H9 (cell line): ENCODE measurements around the gene C1QL4. TPM values are rescaled to one million over a fixed set of nuclear protein-coding genes. Genes with fewer than 3 reads are reported as not detected.
A peak's percentile ranks its signal among the peaks of the same experiment; 100 is the strongest.

Source experiments
- DNase-seq: peaks from one replicate; pipeline ENCODE4 v3.0.0-alpha.2; 2017
- H2AFZ ChIP-seq: one replicate; pipeline ENCODE4 v1.6.1; 2013; ENCODE audit warnings: mild to moderate bottlenecking, low read length, control low read depth, moderate library complexity
- H2AK5ac ChIP-seq: 2 replicates; pipeline ENCODE4 v1.6.1; 2013; ENCODE audit warnings: low read length, control low read depth, mixed read lengths; ENCODE audit not compliant: insufficient read length
- H2BK120ac ChIP-seq: one replicate; pipeline ENCODE4 v1.6.1; 2013; ENCODE audit warnings: low read depth, mild to moderate bottlenecking, low read length, control low read depth, inconsistent platforms; ENCODE audit not compliant: poor library complexity, severe bottlenecking
- H2BK12ac ChIP-seq: 2 replicates; pipeline ENCODE4 v1.6.1; 2013; ENCODE audit warnings: low read length, control low read depth, mixed read lengths, low read depth; ENCODE audit not compliant: insufficient read length
- H2BK15ac ChIP-seq: 2 replicates; pipeline ENCODE4 v1.6.1; 2013; ENCODE audit warnings: low read depth, low read length, control low read depth
- H2BK20ac ChIP-seq: one replicate; pipeline ENCODE4 v1.6.1; 2013; ENCODE audit warnings: low read depth, mild to moderate bottlenecking, low read length, control low read depth, inconsistent platforms; ENCODE audit not compliant: poor library complexity, severe bottlenecking
- H2BK5ac ChIP-seq: 2 replicates; pipeline ENCODE4 v1.6.1; 2013; ENCODE audit warnings: low read length, control low read depth, mixed read lengths; ENCODE audit not compliant: insufficient read length
- H3K14ac ChIP-seq: 2 replicates; pipeline ENCODE4 v1.6.1; 2013; ENCODE audit warnings: low read length, control low read depth; ENCODE audit not compliant: insufficient read depth
- H3K18ac ChIP-seq: 2 replicates; pipeline ENCODE4 v1.6.1; 2013; ENCODE audit warnings: low read depth, mild to moderate bottlenecking, mixed read lengths, low read length, control low read depth; ENCODE audit not compliant: insufficient read length
- H3K23ac ChIP-seq: 2 replicates; pipeline ENCODE4 v1.6.1; 2013; ENCODE audit warnings: low read length, control low read depth, mixed read lengths, low read depth; ENCODE audit not compliant: insufficient read length
- H3K23me2 ChIP-seq: 2 replicates; pipeline ENCODE4 v1.6.1; 2013; ENCODE audit warnings: low read depth, mild to moderate bottlenecking, mixed read lengths, low read length, control low read depth; ENCODE audit not compliant: insufficient read length, poor library complexity, severe bottlenecking
- H3K27ac ChIP-seq: 2 replicates; pipeline ENCODE4 v1.5.1; 2013; ENCODE audit warnings: low read length, control low read depth, mixed read lengths, low read depth; ENCODE audit not compliant: insufficient read length
- H3K27me3 ChIP-seq: 2 replicates; pipeline ENCODE4 v1.6.1; 2013; ENCODE audit warnings: low read length, control low read depth, inconsistent platforms; ENCODE audit not compliant: insufficient read depth
- H3K4ac ChIP-seq: 2 replicates; pipeline ENCODE4 v1.6.1; 2013; ENCODE audit warnings: low read depth, mild to moderate bottlenecking, control low read depth, inconsistent platforms, low read length, moderate library complexity
- H3K4me1 ChIP-seq: 2 replicates; pipeline ENCODE4 v1.6.1; 2013; ENCODE audit warnings: low read length, control low read depth, inconsistent platforms; ENCODE audit not compliant: insufficient read depth
- H3K4me2 ChIP-seq: 2 replicates; pipeline ENCODE4 v1.6.1; 2013; ENCODE audit warnings: low read length, control low read depth, mixed read lengths; ENCODE audit not compliant: insufficient read length, insufficient read depth
- H3K56ac ChIP-seq: 2 replicates; pipeline ENCODE4 v1.6.1; 2013; ENCODE audit warnings: low read depth, mild to moderate bottlenecking, mixed read lengths, low read length, control low read depth; ENCODE audit not compliant: insufficient read length
- H3K79me1 ChIP-seq: 2 replicates; pipeline ENCODE4 v1.6.1; 2013; ENCODE audit warnings: low read depth, mild to moderate bottlenecking, moderate library complexity, low read length, control low read depth, inconsistent platforms; ENCODE audit not compliant: insufficient read depth, poor library complexity, severe bottlenecking
- H3K79me2 ChIP-seq: 2 replicates; pipeline ENCODE4 v1.6.1; 2013; ENCODE audit warnings: low read length, control low read depth, inconsistent platforms; ENCODE audit not compliant: insufficient read depth
- H3K9ac ChIP-seq: 2 replicates; pipeline ENCODE4 v1.6.1; 2013; ENCODE audit warnings: low read length, control low read depth, mixed read lengths; ENCODE audit not compliant: insufficient read length; ENCODE audit errors: extremely low read depth
- H3K9me3 ChIP-seq: one replicate; pipeline ENCODE4 v1.6.1; 2013; ENCODE audit warnings: low read depth, low read length, inconsistent platforms; ENCODE audit not compliant: control insufficient read depth
- H3T11ph ChIP-seq: one replicate; pipeline ENCODE4 v1.6.1; 2013; ENCODE audit warnings: mild to moderate bottlenecking, low read length, control low read depth, inconsistent platforms
- H4K20me1 ChIP-seq: one replicate; pipeline ENCODE4 v1.6.1; 2013; ENCODE audit not compliant: control insufficient read depth, insufficient read length, insufficient read depth
- H4K5ac ChIP-seq: 2 replicates; pipeline ENCODE4 v1.6.1; 2013; ENCODE audit warnings: low read depth, mild to moderate bottlenecking, mixed read lengths, low read length, control low read depth; ENCODE audit not compliant: insufficient read length
- H4K8ac ChIP-seq: replicated peaks from 2 replicates; pipeline ENCODE4 v1.6.1; 2013; ENCODE audit warnings: low read length, control low read depth, mixed read lengths, low read depth; ENCODE audit not compliant: insufficient read length
- H4K91ac ChIP-seq: 2 replicates; pipeline ENCODE4 v1.6.1; 2013; ENCODE audit warnings: low read depth, mild to moderate bottlenecking, moderate library complexity, mixed read lengths, low read length, control low read depth; ENCODE audit not compliant: insufficient read length
- H3K27ac Mint-ChIP-seq, 3 experiments: 2 replicates in 2 of 3; 3 replicates in 1 of 3; pipeline ENCODE4 v1.8.0; 2020 to 2021; ENCODE audit warnings: mixed read lengths in 3 of 3, mild to moderate bottlenecking in 1 of 3, moderate library complexity in 1 of 3
- H3K27me3 Mint-ChIP-seq: 2 replicates; pipeline ENCODE4 v1.8.0; 2021; ENCODE audit warnings: low read depth, mild to moderate bottlenecking, moderate library complexity, mixed read lengths
- H3K36me3 Mint-ChIP-seq, 3 experiments: 2 replicates in 2 of 3; 3 replicates in 1 of 3; pipeline ENCODE4 v1.8.0; 2020 to 2021; ENCODE audit warnings: low read depth in 3 of 3, mixed read lengths in 3 of 3; ENCODE audit not compliant: insufficient read depth in 1 of 3
- H3K4me1 Mint-ChIP-seq, 2 experiments: 2 replicates each; pipeline ENCODE4 v1.8.0; 2020; ENCODE audit warnings: mixed read lengths in 2 of 2
- H3K4me3 Mint-ChIP-seq, 2 experiments: 2 replicates in 1 of 2; 3 replicates in 1 of 2; pipeline ENCODE4 v1.8.0; 2020 to 2021; ENCODE audit warnings: mild to moderate bottlenecking in 2 of 2, mixed read lengths in 2 of 2, moderate library complexity in 1 of 2
- H3K9me3 Mint-ChIP-seq, 2 experiments: 2 replicates in 1 of 2; 3 replicates in 1 of 2; pipeline ENCODE4 v1.8.0; 2020; ENCODE audit warnings: mild to moderate bottlenecking in 2 of 2, mixed read lengths in 2 of 2, moderate library complexity in 1 of 2
- WGBS: extraction: QIAGEN DNeasy Blood & Tissue Kit; methylation state at CpG from one replicate; pipeline ENCODE4 v1.1.7; 2013; ENCODE audit warnings: missing lambda C conversion rate, low lambda C conversion rate, mixed read lengths; ENCODE audit not compliant: insufficient read length; ENCODE audit errors: extremely low coverage; 5-methylcytosine and 5-hydroxymethylcytosine counted together
- total RNA-seq: library from RNA; stranded (reverse); gene quantifications from 2 replicates; pipeline ENCODE4 v1.2.1, GENCODE V29; 2021
- TF ChIP-seq, protein P1 (sequence below): fragments of 200-600 bp; sonication (generic); conservative IDR thresholded peaks from 3 replicates; pipeline ENCODE4 v1.8.0; 2021; ENCODE audit warnings: antibody characterized with exemption, mild to moderate bottlenecking

Gene C1QL4
- total RNA-seq, 1 experiment from 2014 or later, result 1.9 TPM

DNA sequence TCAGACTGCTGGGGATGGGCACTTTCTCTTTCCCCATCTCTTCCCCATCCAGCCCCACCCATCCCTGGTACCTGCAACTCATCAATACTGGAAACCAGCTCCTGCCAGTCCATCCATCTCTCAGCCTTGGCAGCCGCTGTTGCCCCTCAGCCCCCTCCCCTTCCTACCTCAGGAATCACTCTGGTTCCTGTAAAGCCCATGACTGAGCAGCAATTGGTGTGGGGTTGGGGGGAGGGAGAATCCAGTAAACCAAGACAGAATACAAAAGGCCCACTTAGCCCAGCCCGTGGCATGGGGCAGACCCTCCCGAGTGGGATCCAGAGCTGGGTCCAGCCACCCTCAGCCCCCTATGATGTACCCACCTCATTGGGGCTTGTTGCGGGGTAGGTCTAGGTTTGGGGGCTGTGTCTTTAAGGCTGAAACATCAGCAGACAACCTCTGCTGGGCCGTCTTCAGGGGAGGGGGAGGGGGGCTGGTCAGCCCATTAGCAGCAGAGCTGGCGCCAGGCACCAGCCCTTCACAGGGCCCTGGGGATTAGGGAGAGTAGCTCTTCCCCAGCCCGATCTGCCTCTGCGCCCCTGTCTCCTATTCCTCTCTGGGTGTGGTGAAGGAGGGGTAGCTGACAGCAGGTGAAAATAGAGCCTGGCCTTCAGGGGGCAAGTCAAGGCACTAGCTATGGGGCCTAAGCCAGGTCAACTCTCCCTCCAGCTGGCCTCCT lies 42.7 kb downstream of the C1QL4 start:
- Histone ChIP-seq H3K79me1 (no peaks in the 10 kb centered on the region), H4K91ac (no peak overlapping the region), H2BK5ac (no peak overlapping the region), H2BK120ac (no peak overlapping the region), H2BK20ac (no peak overlapping the region), H4K8ac (no peak overlapping the region), H4K20me1 (peaks cover 3% of the 10 kb centered on the region), H3K14ac (no peak overlapping the region), H3K23ac (no peak overlapping the region), H4K5ac (no peak overlapping the region), H3K27me3 (peaks cover 56% of the 10 kb centered on the region), H3K23me2 (peaks cover 5% of the 10 kb centered on the region), H3K79me2 (no peaks in the 10 kb centered on the region), H3K9me3 (no peaks in the 10 kb centered on the region), H2AK5ac (no peak overlapping the region), H2AFZ (no peak overlapping the region), H3K9ac (no peak overlapping the region), H2BK15ac (no peak overlapping the region), H3K4me1 (no peaks in the 10 kb centered on the region), H2BK12ac (no peak overlapping the region), H3K27ac (no peak overlapping the region), H3T11ph (no peak overlapping the region), H3K18ac (no peak overlapping the region), H3K56ac (no peak overlapping the region), H3K4ac (no peak overlapping the region), H3K4me2 (no peak overlapping the region)
- H3K36me3 Mint-ChIP-seq, result no peaks in the 10 kb centered on the region; a peak in 2 of 7 replicates
- DNase-seq, result no peak
- H3K4me1 Mint-ChIP-seq, result peaks cover 14 to 42% of the 10 kb centered on the region in 2 experiments
- H3K27ac Mint-ChIP-seq, result no peak overlapping the region; a peak in 1 of 7 replicates
- peaks cover 0 to 2% of the 10 kb centered on the region in 2 experiments; a peak in 1 of 5 replicates for H3K9me3 Mint-ChIP-seq
- peaks cover 86% of the 10 kb centered on the region for H3K27me3 Mint-ChIP-seq
- WGBS, result no CpG with 5 or more reads among the region's 8 CpGs
- peak overlapping the region in 1 of 2 experiments; percentile 20; a peak in 1 of 5 replicates for H3K4me3 Mint-ChIP-seq
- TF ChIP-seq, protein P1, sequence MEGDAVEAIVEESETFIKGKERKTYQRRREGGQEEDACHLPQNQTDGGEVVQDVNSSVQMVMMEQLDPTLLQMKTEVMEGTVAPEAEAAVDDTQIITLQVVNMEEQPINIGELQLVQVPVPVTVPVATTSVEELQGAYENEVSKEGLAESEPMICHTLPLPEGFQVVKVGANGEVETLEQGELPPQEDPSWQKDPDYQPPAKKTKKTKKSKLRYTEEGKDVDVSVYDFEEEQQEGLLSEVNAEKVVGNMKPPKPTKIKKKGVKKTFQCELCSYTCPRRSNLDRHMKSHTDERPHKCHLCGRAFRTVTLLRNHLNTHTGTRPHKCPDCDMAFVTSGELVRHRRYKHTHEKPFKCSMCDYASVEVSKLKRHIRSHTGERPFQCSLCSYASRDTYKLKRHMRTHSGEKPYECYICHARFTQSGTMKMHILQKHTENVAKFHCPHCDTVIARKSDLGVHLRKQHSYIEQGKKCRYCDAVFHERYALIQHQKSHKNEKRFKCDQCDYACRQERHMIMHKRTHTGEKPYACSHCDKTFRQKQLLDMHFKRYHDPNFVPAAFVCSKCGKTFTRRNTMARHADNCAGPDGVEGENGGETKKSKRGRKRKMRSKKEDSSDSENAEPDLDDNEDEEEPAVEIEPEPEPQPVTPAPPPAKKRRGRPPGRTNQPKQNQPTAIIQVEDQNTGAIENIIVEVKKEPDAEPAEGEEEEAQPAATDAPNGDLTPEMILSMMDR, result no peak
